SK-N-SH treated with all-trans-retinoic acid at 6 μM for 48 hours (cell line): ENCODE measurements around the gene SMIM14.
A peak's percentile ranks its signal among the peaks of the same experiment; 100 is the strongest.

ENCODE experiments used
- ATAC-seq: fragments of 200-7000 bp; cut with Tn5 transposase; 3 replicates; pipeline ENCODE4 v1.9.1; 2020; ENCODE audit warnings: mild to moderate bottlenecking, moderate library complexity
- ARNTL ChIP-seq: fragments of 450-650 bp; formaldehyde crosslinking; IDR thresholded peaks from 2 replicates; pipeline ENCODE4 v1.5.0; 2020; ENCODE audit warnings: low read depth, mild to moderate bottlenecking, moderate library complexity, borderline replicate concordance
- CREB5 ChIP-seq: fragments of 250-450 bp; sonication (Bioruptor Pico); IDR thresholded peaks from 2 replicates; pipeline ENCODE4 v1.5.1; 2020; ENCODE audit warnings: low read depth, mild to moderate bottlenecking, moderate library complexity
- GLIS3 ChIP-seq: fragments of 250-450 bp; sonication (Bioruptor Pico); IDR thresholded peaks from 2 replicates; pipeline ENCODE4 v1.5.0; 2020; ENCODE audit warnings: mild to moderate bottlenecking, moderate library complexity
- ISL1 ChIP-seq: fragments of 250-450 bp; sonication (Bioruptor Pico); IDR thresholded peaks from 2 replicates; pipeline ENCODE4 v2.1.2; 2022; ENCODE audit warnings: mild to moderate bottlenecking, moderate library complexity
- OSR1 ChIP-seq: fragments of 250-450 bp; sonication (Bioruptor Pico); IDR thresholded peaks from 2 replicates; pipeline ENCODE4 v1.8.0; 2022; ENCODE audit warnings: moderate library complexity, mild to moderate bottlenecking, inconsistent platforms
- PPARA ChIP-seq: fragments of 250-450 bp; sonication (Bioruptor Pico); IDR thresholded peaks from 2 replicates; pipeline ENCODE4 v1.5.0; 2020; ENCODE audit warnings: mild to moderate bottlenecking, borderline replicate concordance
- RARB ChIP-seq: fragments of 250-450 bp; sonication (Bioruptor Pico); IDR thresholded peaks from 2 replicates; pipeline ENCODE4 v1.8.0; 2021; ENCODE audit warnings: mild to moderate bottlenecking, moderate library complexity
- SNAI2 ChIP-seq: fragments of 250-450 bp; sonication (Bioruptor Pico); IDR thresholded peaks from 2 replicates; pipeline ENCODE4 v1.5.0; 2020; ENCODE audit warnings: mild to moderate bottlenecking, moderate library complexity
- TOX ChIP-seq: fragments of 250-450 bp; sonication (Bioruptor Pico); IDR thresholded peaks from 2 replicates; pipeline ENCODE4 v1.8.0; 2021; ENCODE audit warnings: mild to moderate bottlenecking, moderate library complexity, borderline replicate concordance
- TSHZ2 ChIP-seq: fragments of 250-450 bp; sonication (Bioruptor Pico); IDR thresholded peaks from 2 replicates; pipeline ENCODE4 v1.5.0; 2020; ENCODE audit warnings: mild to moderate bottlenecking, moderate library complexity
- ZC3H10 ChIP-seq: fragments of 250-450 bp; sonication (Bioruptor Pico); IDR thresholded peaks from 2 replicates; pipeline ENCODE4 v1.5.1; 2021; ENCODE audit warnings: mild to moderate bottlenecking, moderate library complexity
- ZFP30 ChIP-seq: fragments of 450-650 bp; formaldehyde crosslinking; IDR thresholded peaks from 2 replicates; pipeline ENCODE4 v1.5.0; 2022; ENCODE audit warnings: mild to moderate bottlenecking, moderate library complexity
- ZNF565 ChIP-seq: fragments of 450-650 bp; formaldehyde crosslinking; conservative IDR thresholded peaks from 2 replicates; pipeline ENCODE4 v1.5.0; 2020; ENCODE audit warnings: low read depth, mild to moderate bottlenecking, moderate library complexity
- ZNF70 ChIP-seq: fragments of 450-650 bp; formaldehyde crosslinking; IDR thresholded peaks from 2 replicates; pipeline ENCODE4 v1.5.0; 2020; ENCODE audit warnings: mild to moderate bottlenecking, moderate library complexity
- ZNF8 ChIP-seq: fragments of 450-650 bp; formaldehyde crosslinking; IDR thresholded peaks from 2 replicates; pipeline ENCODE4 v1.5.0; 2020; ENCODE audit warnings: mild to moderate bottlenecking, moderate library complexity
- TF ChIP-seq, protein P1 (sequence below): fragments of 250-450 bp; sonication (Bioruptor Pico); IDR thresholded peaks from 2 replicates; pipeline ENCODE4 v1.8.0; 2021; ENCODE audit warnings: low read depth, mild to moderate bottlenecking, moderate library complexity, borderline replicate concordance
- TF ChIP-seq, protein P2 (sequence below): fragments of 250-450 bp; sonication (Bioruptor Pico); IDR thresholded peaks from 2 replicates; pipeline ENCODE4 v1.5.1; 2021; ENCODE audit warnings: mild to moderate bottlenecking, moderate library complexity
- TF ChIP-seq, protein P3 (sequence below): fragments of 250-450 bp; sonication (Bioruptor Pico); IDR thresholded peaks from 2 replicates; pipeline ENCODE4 v1.8.0; 2020; ENCODE audit warnings: mild to moderate bottlenecking, moderate library complexity, borderline replicate concordance

The SMIM14 gene

DNA sequence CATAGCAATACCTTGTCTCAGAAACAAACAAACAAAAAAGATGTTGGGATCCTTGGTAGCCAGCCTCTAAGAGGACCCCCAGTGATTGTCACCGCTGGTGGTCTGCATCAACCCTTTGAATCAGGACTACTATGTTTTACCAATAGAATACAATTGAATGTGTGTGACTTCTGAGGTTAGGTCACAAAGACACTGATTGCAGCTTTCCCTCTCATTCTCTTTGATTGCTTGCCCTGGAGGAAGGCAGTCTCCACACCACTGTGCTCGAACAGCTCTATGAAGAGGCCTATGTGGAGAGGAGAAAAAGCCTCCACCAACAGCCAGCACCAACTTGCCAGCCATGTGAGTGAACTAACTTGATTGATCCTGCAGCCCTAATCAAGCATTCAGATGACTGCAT, 2.8 kb upstream of the SMIM14 start:
- TF ChIP-seq RARB (CRISPR knock-in tag) (no peak), ZC3H10 (CRISPR knock-in tag) (no peak), ZNF70 (no peak), PPARA (CRISPR knock-in tag) (no peak), ZNF565 (CRISPR knock-in tag) (no peak), CREB5 (CRISPR knock-in tag) (no peak), ISL1 (no peak), SNAI2 (CRISPR knock-in tag) (no peak), TOX (CRISPR knock-in tag) (no peak), TSHZ2 (CRISPR knock-in tag) (no peak), ZNF8 (no peak)
- TF ChIP-seq, protein P1, sequence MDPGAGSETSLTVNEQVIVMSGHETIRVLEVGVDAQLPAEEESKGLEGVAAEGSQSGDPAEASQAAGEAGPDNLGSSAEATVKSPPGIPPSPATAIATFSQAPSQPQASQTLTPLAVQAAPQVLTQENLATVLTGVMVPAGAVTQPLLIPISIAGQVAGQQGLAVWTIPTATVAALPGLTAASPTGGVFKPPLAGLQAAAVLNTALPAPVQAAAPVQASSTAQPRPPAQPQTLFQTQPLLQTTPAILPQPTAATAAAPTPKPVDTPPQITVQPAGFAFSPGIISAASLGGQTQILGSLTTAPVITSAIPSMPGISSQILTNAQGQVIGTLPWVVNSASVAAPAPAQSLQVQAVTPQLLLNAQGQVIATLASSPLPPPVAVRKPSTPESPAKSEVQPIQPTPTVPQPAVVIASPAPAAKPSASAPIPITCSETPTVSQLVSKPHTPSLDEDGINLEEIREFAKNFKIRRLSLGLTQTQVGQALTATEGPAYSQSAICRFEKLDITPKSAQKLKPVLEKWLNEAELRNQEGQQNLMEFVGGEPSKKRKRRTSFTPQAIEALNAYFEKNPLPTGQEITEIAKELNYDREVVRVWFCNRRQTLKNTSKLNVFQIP (CRISPR knock-in tag), result no peak
- TF ChIP-seq, protein P2, sequence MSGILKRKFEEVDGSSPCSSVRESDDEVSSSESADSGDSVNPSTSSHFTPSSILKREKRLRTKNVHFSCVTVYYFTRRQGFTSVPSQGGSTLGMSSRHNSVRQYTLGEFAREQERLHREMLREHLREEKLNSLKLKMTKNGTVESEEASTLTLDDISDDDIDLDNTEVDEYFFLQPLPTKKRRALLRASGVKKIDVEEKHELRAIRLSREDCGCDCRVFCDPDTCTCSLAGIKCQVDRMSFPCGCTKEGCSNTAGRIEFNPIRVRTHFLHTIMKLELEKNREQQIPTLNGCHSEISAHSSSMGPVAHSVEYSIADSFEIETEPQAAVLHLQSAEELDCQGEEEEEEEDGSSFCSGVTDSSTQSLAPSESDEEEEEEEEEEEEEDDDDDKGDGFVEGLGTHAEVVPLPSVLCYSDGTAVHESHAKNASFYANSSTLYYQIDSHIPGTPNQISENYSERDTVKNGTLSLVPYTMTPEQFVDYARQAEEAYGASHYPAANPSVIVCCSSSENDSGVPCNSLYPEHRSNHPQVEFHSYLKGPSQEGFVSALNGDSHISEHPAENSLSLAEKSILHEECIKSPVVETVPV (CRISPR knock-in tag), result no peak
- no peak for ATAC-seq

DNA sequence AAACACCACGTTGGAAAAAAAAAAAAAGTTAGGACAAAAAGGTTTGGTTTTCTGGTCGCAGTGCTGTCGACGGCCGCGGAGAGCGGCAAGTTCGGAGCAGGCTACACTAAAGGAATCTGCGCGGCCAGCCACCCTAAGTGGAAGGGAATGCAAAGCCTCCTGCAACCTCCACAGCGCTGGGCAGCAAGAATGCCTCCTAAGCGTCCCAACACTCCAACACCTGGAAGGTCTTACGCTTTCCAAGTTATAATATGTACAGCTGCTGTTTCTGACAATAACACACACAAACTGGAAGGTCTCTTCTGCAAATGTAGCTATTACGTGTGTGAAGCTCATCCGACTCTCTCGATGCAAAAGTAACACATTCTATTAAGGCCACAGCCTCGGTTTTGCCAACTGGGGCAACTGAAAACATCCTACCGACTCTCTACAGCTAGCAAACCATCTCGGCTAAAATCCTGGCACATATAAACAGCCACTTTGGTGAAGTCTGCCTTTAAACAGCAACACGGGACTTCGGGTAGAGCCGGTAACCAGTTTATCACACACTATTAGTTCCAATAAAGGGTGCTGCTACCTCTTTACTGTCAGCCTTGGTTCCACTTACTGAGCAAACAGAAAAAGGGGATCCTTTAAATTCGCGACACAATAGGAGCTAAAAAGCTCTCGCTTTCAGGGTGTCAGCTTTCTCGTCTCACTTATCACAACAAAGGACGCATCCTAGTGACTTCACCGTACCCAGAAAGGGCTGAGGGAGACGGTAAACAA, 895 bp downstream of the SMIM14 start:
- TF ChIP-seq ZFP30 (no peak), PPARA (CRISPR knock-in tag) (no peak), SNAI2 (CRISPR knock-in tag) (no peak)
- TF ChIP-seq, protein P2 (CRISPR knock-in tag), result no peak
- TF ChIP-seq, all 23 proteins: peak for 0
- peak; percentile 70 for ATAC-seq

- no peak for ATAC-seq
- TF ChIP-seq, protein P1 (CRISPR knock-in tag), result no peak
- TF ChIP-seq ZNF70, result no peak
- TF ChIP-seq ZNF565 (CRISPR knock-in tag), result no peak
- no peak for TF ChIP-seq ARNTL (CRISPR knock-in tag)
- TF ChIP-seq TSHZ2 (CRISPR knock-in tag), result no peak
- TF ChIP-seq OSR1 (CRISPR knock-in tag), result no peak
- TF ChIP-seq ISL1, result no peak
- TF ChIP-seq GLIS3 (CRISPR knock-in tag), result no peak
- no peak for TF ChIP-seq CREB5 (CRISPR knock-in tag)
- no peak for TF ChIP-seq PPARA (CRISPR knock-in tag)
- no peak for TF ChIP-seq ZNF8
- no peak for TF ChIP-seq TOX (CRISPR knock-in tag)
- TF ChIP-seq ZC3H10 (CRISPR knock-in tag), result no peak
- TF ChIP-seq, protein P3, sequence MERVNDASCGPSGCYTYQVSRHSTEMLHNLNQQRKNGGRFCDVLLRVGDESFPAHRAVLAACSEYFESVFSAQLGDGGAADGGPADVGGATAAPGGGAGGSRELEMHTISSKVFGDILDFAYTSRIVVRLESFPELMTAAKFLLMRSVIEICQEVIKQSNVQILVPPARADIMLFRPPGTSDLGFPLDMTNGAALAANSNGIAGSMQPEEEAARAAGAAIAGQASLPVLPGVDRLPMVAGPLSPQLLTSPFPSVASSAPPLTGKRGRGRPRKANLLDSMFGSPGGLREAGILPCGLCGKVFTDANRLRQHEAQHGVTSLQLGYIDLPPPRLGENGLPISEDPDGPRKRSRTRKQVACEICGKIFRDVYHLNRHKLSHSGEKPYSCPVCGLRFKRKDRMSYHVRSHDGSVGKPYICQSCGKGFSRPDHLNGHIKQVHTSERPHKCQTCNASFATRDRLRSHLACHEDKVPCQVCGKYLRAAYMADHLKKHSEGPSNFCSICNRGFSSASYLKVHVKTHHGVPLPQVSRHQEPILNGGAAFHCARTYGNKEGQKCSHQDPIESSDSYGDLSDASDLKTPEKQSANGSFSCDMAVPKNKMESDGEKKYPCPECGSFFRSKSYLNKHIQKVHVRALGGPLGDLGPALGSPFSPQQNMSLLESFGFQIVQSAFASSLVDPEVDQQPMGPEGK, result no peak
Measured at GRCh38 chr4:39637221-39637585, 1.5 kb downstream of the SMIM14 start.
